Epithelial cell of proximal tubule (primary cell): ENCODE results near the gene RETREG1. TPM values are rescaled to one million over a fixed set of nuclear protein-coding genes. Genes with fewer than 3 reads are reported as not detected.
A peak's percentile ranks its signal among the peaks of the same experiment; 100 is the strongest.

Source experiments
- DNase-seq: peaks from one replicate; pipeline ENCODE4 v3.0.0-alpha.2; 2011; ENCODE audit warnings: low read depth
- H3K4me3 ChIP-seq: 2 replicates; pipeline ENCODE4 v1.5.1; 2011; ENCODE audit warnings: low read depth, mild to moderate bottlenecking, low read length
- CTCF ChIP-seq: conservative IDR thresholded peaks from 2 replicates; pipeline ENCODE4 v1.5.1; 2012; ENCODE audit warnings: low read depth, mild to moderate bottlenecking, low read length
- total RNA-seq: library from RNA; depleted of rRNA; stranded (reverse); fragments of >200 nt; gene quantifications from 2 replicates; pipeline ENCODE4 v1.2.3, GENCODE V29; 2015

Gene RETREG1
- total RNA-seq, 1 donor from 2014 or later: 17.5 TPM

- no peak overlapping the region for H3K4me3 ChIP-seq
- peak; percentile 67 for TF ChIP-seq CTCF
- no peak for DNase-seq
Measured at GRCh38 chr5:16585041-16585667, 31.6 kb downstream of the RETREG1 start.

DNA sequence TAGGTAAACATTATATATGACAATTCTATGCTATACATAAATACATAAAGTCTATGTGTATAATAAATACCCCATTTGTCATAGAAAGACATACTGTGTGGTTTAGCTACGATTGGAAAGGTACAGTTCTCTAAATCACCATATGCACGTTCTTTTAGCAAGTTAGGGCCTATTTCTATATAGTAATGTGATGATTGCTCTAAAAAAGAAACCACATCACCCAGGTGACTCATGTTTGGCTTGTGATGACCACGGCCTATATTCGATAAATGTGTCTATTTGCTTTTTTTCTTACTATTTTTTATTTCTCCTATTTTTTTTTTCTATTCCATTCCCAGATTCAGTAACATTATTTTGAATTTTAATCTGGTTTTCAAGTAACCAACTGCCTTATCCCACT is 34.7 kb downstream of the RETREG1 start:
- DNase-seq: no peak
- no peak for TF ChIP-seq CTCF

DNA sequence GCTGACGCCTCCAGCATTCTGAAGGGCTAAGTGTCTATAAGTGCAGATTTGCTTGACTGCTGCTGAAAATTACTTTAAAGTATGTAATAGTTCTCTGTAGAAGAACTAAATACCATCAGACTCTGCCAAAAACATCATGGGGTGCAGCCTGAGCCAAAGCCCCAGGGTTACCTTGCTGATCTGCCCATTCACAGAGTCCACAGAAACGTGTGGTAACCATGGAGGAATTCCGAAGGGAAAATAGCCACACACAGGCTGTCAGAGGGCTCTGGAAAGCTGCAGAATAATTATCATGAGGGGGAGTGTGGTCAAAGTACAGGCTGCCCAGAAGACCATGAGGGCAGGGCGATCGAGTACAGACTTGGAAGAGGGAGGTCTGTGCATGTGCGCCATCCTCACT is 36.4 kb downstream of the RETREG1 start:
- no peak for TF ChIP-seq CTCF
- H3K4me3 ChIP-seq: no peak overlapping the region

More for the DNA sequence above, 34.7 kb downstream of the RETREG1 start:
- H3K4me3 ChIP-seq: no peak overlapping the region

DNA sequence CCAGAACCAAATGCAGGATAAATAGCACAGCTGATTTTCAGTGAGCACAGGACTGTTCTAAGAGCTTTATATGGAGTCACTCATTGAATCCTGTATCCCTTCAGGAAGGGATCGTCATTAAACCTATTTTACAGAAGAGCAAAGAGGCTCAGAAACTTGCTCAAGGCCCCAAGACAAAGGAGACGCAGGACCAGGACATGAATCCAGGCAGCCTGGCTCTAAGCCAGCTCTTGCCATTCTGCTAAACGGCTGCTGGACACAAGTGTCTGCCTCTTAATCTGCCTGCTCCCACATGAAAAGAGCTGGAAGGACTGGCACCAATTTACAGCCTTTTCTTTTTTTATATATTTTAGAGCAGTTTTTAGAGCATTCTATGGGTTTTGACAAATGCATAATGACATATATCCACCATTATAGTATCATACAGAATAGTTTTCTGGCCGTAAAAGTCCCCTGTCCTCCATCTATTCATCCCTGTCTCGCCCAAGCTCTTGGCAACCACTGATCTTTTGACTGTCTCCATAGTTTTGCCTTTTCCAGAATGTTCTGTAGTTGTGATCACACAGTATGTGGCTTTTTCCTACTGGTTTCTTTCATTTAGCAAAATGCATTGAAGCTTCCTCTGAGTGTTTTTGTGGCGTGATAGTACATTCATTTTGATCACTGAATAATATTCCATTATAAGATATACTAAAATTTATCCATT is 37.5 kb downstream of the RETREG1 start:
- TF ChIP-seq CTCF: no peak
- DNase-seq: no peak
- H3K4me3 ChIP-seq: no peak overlapping the region

More for the DNA sequence above, 36.4 kb downstream of the RETREG1 start:
- DNase-seq: no peak

DNA sequence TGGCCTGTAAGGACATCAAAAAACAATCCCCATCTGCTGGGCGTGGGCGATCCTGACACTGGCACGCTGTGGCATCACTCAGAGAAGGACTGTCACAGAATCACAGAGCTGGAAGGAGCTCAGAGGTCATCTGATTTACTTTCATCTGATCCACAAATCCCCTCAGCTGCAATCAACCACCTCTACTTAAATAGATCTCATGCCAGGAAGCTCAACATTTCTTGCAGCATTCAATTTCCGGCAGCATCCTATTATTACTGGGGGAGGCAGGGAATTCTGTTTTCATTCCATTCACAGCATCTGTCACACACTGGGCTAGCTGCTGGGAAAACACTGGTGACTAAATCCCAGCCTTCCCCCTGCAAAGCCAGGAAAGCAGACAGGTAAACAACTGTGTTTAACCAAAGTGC is 38.3 kb downstream of the RETREG1 start:
- H3K4me3 ChIP-seq: no peak overlapping the region
- no peak for DNase-seq

GRCh38 chr5:16577677-16578076 is 39.1 kb downstream of the RETREG1 start:
- no peak for DNase-seq
- H3K4me3 ChIP-seq: no peak overlapping the region
- no peak for TF ChIP-seq CTCF

More for the DNA sequence above, 38.3 kb downstream of the RETREG1 start:
- TF ChIP-seq CTCF: no peak
